Hematopoietic multipotent progenitor cell treated with erythropoietin and hydrocortisone succinate and interleukin-3 and kit ligand, for 6 days (in vitro differentiated cells): Measurements from ENCODE around the gene SNTB2.

Source experiments
- DNase-seq: peaks from one replicate; pipeline ENCODE4 v3.0.0-alpha.2; 2015

SNTB2 gene

GRCh38 chr16:69349536-69349935, 162.6 kb downstream of the SNTB2 start:
- DNase-seq = no peak

GRCh38 chr16:69350536-69351133, 163.7 kb downstream of the SNTB2 start:
- DNase-seq = no peak

- no peak for DNase-seq
Measured at GRCh38 chr16:69351309-69352027, 164.5 kb downstream of the SNTB2 start, which contains the start of gene TMED6. Gene TMED6, minus strand, starts transcription at chr16:69351786. Its CDS starts 33 bp downstream, at chr16:69351753.
